Naive thymus-derived CD8-positive, alpha-beta T cell (primary cell): ENCODE results near the gene TAF3. TPM values are rescaled to one million over a fixed set of nuclear protein-coding genes. Genes with fewer than 3 reads are reported as not detected.

ENCODE experiments used
- ATAC-seq, 2 donors: fragments of 150-1000 bp; cut with Tn5 transposase in 1 of 2; sonication (Bioruptor Pico), chemical (Tn5 transposase) in 1 of 2; 1 replicate in 1 of 2; 2 replicates in 1 of 2; pipeline ENCODE4 v1.10.0; 2021; ENCODE audit warnings: mild to moderate bottlenecking in 2 of 2, moderate library complexity in 2 of 2
- POLR2A ChIA-PET: fragments of 350-600 bp; sonication (Branson Sonifier 250); formaldehyde crosslinking; loops from one replicate; lab custom pipeline; 2021; ENCODE audit warnings: antibody characterized with exemption; lab: Charles Lee
- DNase-seq, 10 donors: peaks; one replicate each; pipeline versions ENCODE4 v3.0.0 to v3.0.0-alpha.2; 2020 to 2022
- H3K27ac Mint-ChIP-seq, 10 donors: one replicate each; pipeline ENCODE4 v1.8.0; 2020 to 2022; ENCODE audit warnings: mild to moderate bottlenecking in 10 of 10, mixed read lengths in 10 of 10, moderate library complexity in 4 of 10, inconsistent platforms in 1 of 10
- H3K27me3 Mint-ChIP-seq, 5 donors: one replicate each; pipeline ENCODE4 v1.8.0; 2021 to 2022; ENCODE audit warnings: mixed read lengths in 5 of 5
- H3K36me3 Mint-ChIP-seq, 3 donors: one replicate each; pipeline ENCODE4 v1.8.0; 2020 to 2022; ENCODE audit warnings: mixed read lengths in 3 of 3, mild to moderate bottlenecking in 2 of 3, inconsistent platforms in 1 of 3
- H3K4me1 Mint-ChIP-seq, 4 donors: one replicate each; pipeline ENCODE4 v1.8.0; 2021 to 2022; ENCODE audit warnings: mixed read lengths in 4 of 4
- H3K4me3 Mint-ChIP-seq, 10 donors: one replicate each; pipeline ENCODE4 v1.8.0; 2020 to 2022; ENCODE audit warnings: mild to moderate bottlenecking in 10 of 10, mixed read lengths in 10 of 10, moderate library complexity in 6 of 10, inconsistent platforms in 1 of 10
- H3K9me3 Mint-ChIP-seq, 9 donors: one replicate each; pipeline ENCODE4 v1.8.0; 2020 to 2022; ENCODE audit warnings: mixed read lengths in 9 of 9, mild to moderate bottlenecking in 3 of 9, inconsistent platforms in 1 of 9, moderate library complexity in 1 of 9
- polyA plus RNA-seq, 3 donors: library from polyadenylated mRNA; unstranded; fragments of 300-500 nt; fragmentation: Illumina TruSeq; gene quantifications; one replicate each; pipeline ENCODE4 v1.2.3, GENCODE V29; 2021
- total RNA-seq, 8 experiments: library from RNA in 2 of 8; stranded (reverse) in 2 of 8; gene quantifications; one replicate each; pipeline ENCODE4 v1.2.3 and lab custom pipeline; 2021 to 2026

TAF3 gene
- total and polyA plus RNA-seq, 5 experiments from 2014 or later, result 6.8 to 24.6 (median 16.4) TPM

DNA sequence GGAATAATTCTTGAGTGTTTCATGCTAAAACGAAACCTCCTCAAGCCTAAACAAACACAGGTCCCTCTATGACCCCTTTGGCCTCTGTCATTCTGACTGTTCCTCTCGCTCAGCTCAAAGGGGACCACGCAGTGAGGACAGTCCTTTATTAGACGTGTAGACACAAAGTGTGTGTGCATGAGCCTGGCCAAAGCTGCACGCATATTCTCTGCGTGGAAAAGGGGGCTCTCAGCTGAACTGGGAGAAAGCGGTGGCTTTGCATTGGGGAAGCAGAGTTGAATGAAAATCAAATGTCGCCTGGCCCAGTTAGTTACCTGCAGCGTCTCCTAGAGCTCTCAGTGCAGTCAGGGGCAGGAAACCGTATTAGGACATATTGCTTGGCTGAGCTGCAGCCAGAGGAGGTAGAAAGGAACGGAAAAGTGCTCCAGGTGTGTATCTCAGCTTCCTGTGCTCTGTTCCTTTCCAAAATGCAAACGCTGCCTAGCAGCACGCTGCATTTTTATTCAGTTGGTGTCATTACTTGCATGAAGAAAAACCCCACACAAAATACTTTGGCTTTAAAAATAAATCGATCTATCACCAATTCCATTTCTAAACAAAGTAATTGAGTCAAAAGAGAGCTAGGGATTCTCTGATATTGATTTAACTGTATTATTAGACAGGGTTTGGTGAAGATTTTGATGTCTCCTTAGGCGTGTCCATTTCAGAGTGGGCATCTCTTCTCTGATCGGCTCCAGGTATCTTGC lies 241.1 kb downstream of the TAF3 start:
- peaks cover 0 to 3% (median 0%) of the 10 kb centered on the region in 5 donors for H3K27me3 Mint-ChIP-seq
- H3K9me3 Mint-ChIP-seq, result peaks cover 0 to 2% (median 0%) of the 10 kb centered on the region in 9 donors
- peaks cover 42 to 85% (median 75%) of the 10 kb centered on the region in 4 donors for H3K4me1 Mint-ChIP-seq
- peak overlapping the region; percentile 81 to 100 (median 92) for H3K4me3 Mint-ChIP-seq
- peak overlapping the region; percentile 93 to 99 (median 98) for H3K27ac Mint-ChIP-seq
- POLR2A ChIA-PET, result interaction anchor here (0.6 to 4.1 kb wide), 7 partner anchors 9 to 384 kb away, joined by 3 to 20 read pairs (median 4); partner anchors contain the start of genes ATP5F1C, KIN and TAF3
- DNase-seq (peak in 3 of 10 donors; percentile 20 to 40 (median 31)), ATAC-seq (no peak)
- H3K36me3 Mint-ChIP-seq, result peaks cover 0 to 40% (median 7%) of the 10 kb centered on the region in 3 donors

DNA sequence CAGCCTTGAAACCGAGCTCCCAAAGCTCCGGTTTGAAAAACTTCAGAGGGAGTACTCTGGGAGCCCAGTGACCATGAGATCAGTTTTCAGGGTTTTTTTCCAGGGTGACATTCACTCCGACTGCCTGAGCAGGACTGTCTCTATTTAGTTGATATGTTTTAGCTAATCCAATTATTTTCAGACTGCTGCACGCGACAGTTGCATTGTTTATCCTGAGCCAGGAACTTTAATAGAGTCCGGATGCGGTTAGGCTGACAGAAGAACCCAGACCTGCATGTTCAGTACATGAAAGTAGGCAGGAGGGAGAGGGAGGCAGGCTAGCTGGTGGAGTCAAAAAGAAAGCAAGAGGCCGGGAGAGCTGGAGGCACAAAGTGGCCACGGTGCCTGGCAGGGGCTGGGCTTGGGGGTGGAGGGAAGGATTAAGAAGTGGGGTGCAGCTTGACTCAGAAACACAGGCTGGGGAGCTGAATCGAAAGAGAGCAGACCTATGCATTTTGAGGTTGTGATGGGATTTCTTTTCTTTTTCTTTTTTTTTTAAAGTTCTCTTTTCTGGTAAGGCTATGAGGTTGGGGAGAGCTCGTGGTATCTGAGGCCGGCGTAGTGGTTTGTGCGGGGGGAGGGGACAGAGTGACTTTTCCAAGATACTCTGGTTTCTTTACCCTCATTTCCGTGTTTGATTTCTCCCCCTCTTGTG lies 241.9 kb downstream of the TAF3 start:
- Mint-ChIP-seq H3K9me3 (no peaks in the 10 kb centered on the region), H3K4me3 (peak overlapping the region; percentile 81 to 100 (median 92)), H3K36me3 (peaks cover 0 to 47% (median 12%) of the 10 kb centered on the region in 3 donors), H3K4me1 (peaks cover 43 to 86% (median 80%) of the 10 kb centered on the region in 4 donors), H3K27me3 (peaks cover 0 to 2% (median 0%) of the 10 kb centered on the region in 5 donors), H3K27ac (peak overlapping the region; percentile 93 to 99 (median 98))
- DNase-seq (peak in 7 of 10 donors; percentile 42 to 71 (median 54)), ATAC-seq (peak; percentile 33 to 46)
- POLR2A ChIA-PET, result interaction anchor here (0.7 to 4.1 kb wide), 9 partner anchors 10 to 383 kb away, joined by 3 to 20 read pairs (median 4); partner anchors contain the start of genes ATP5F1C, KIN and TAF3

DNA sequence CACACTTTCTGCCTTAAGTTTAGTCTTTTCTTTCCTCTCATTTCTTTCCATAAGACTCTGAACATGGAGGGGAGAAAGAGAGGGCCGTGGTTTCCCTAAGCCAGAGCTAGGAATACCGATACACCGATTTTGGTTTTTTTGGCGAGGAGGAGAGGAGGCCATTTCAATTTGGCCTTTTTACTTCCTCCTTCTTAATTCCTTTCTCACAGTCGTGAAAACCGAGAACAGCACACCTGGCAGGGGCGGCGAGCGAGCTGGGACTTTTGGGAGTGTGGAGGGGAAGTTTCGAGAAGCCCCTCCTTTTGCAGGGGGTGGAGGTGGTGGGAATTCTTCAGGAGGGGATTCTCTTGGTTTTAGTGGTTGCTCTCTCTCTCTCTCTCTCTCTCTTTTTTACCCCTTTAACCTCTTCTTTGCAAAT lies 242.4 kb downstream of the TAF3 start:
- peaks cover 43 to 89% (median 84%) of the 10 kb centered on the region in 4 donors for H3K4me1 Mint-ChIP-seq
- POLR2A ChIA-PET, result interaction anchor here (0.7 to 4.1 kb wide), 9 partner anchors 11 to 1035 kb away, joined by 3 to 20 read pairs (median 4); partner anchors contain the start of genes ATP5F1C, KIN and TAF3
- H3K4me3 Mint-ChIP-seq, result peak overlapping the region; percentile 81 to 100 (median 92)
- peak overlapping the region; percentile 93 to 99 (median 98) for H3K27ac Mint-ChIP-seq
- no peaks in the 10 kb centered on the region for H3K9me3 Mint-ChIP-seq
- H3K27me3 Mint-ChIP-seq, result peaks cover 0 to 2% (median 0%) of the 10 kb centered on the region in 5 donors
- ATAC-seq (no peak), DNase-seq (peak in 2 of 10 donors; percentile 21)
- H3K36me3 Mint-ChIP-seq, result peaks cover 0 to 52% (median 16%) of the 10 kb centered on the region in 3 donors

DNA sequence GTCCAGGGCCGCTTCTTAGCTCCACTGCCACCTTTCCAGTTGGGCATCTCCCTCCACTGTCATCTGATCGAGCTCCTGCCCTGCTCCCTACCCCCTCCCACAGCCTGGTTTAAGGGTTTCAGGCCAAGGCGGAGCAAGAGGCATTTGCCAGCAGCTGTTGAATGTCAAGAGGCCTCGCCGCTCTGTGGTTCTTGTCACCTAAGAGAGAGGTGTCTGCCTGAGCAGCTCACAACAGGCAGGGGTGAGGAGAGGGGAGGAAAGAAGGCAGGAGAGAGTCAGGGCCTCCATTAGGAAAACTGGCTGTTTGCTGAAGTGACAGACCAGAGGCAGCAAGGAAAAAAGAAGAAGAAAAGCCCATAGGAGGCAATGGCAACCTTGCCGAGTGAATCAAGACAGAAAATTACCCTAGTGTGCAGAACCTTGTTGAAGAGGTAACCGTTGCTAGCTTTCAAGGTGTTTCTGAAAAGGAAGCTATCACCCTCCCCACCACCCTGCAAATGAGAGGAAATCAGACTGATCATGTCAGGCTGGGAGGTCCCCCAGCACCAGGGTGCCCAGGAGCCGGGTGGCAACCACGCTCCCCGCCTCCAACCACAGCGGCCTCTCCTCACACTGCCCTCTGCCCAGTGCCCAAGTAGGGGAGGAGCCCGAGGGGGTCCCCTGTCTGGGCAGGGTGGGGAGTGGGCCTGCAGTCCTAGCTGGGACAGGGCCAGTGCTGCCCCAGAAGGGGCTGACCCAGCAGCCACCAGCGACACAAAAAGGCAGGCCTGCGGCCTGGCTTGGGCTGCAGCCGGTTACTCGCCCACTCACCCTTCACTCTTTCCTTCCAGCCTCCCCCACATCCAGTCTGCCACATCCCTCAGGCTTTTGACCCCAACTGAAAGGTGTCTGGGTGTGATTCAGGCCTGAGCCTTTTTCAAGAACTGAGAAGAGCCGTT lies 243.2 kb downstream of the TAF3 start:
- H3K4me3 Mint-ChIP-seq, result peak overlapping the region; percentile 81 to 100 (median 92)
- H3K27ac Mint-ChIP-seq, result peak overlapping the region; percentile 93 to 99 (median 98)
- H3K9me3 Mint-ChIP-seq, result no peaks in the 10 kb centered on the region
- peaks cover 0 to 60% (median 23%) of the 10 kb centered on the region in 3 donors for H3K36me3 Mint-ChIP-seq
- peaks cover 45 to 95% (median 89%) of the 10 kb centered on the region in 4 donors for H3K4me1 Mint-ChIP-seq
- H3K27me3 Mint-ChIP-seq, result peaks cover 0 to under 1% (median 0%) of the 10 kb centered on the region in 5 donors
- DNase-seq, result peak in 6 of 10 donors; percentile 50 to 75 (median 68)
- peak; percentile 65 to 73 for ATAC-seq
- POLR2A ChIA-PET, result interaction anchor here (0.6 to 4.1 kb wide), 11 partner anchors 10 to 1035 kb away, joined by 3 to 20 read pairs (median 3); partner anchors contain the start of genes ATP5F1C and KIN

DNA sequence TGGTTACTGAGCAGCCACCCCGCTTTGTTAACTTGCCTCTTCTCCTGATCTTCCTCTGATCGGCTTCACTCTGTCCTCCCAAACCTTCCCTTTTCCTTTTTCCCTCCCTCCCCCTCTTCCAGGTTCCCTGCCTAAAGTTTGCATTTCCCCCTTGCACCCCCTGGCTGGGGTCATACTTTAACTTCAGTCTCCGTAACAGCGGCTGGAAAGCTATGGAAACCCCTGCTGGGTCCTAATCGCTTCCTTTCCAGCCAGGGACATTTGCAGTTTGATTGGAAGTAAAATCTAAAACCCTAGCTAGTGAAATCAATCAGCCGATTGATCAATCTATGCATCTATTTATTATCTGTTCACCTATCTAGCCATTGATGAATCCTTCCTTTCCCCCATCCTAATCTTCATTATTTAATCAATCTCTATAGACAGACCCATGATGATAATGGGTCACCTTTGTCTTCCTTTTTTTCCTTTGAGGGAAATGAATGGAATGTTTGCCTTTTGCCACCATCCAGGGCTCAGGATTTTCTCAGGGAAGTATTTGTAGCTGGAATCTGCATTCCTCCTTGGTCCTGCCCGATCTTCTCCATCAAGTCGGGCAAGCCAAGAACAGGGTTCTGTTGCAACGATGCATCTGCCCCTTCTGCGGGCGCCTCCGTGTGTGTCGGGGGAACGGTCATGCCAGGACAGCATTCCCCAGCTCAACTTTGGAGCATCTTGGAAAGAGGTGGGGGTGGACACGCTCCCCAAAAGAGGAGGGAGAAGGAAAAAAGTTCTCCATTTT lies 245.0 kb downstream of the TAF3 start:
- POLR2A ChIA-PET, result interaction anchor here (0.6 to 0.7 kb wide), 2 partner anchors 9 to 17 kb away, joined by 3 read pairs; no protein-coding TSS in a partner anchor
- H3K9me3 Mint-ChIP-seq, result no peaks in the 10 kb centered on the region
- peak overlapping the region in 8 of 10 donors; percentile 28 to 98 (median 66) for H3K4me3 Mint-ChIP-seq
- peak overlapping the region; percentile 41 to 99 (median 95) for H3K27ac Mint-ChIP-seq
- no peak for ATAC-seq
- H3K36me3 Mint-ChIP-seq, result peaks cover 5 to 71% (median 37%) of the 10 kb centered on the region in 3 donors
- H3K27me3 Mint-ChIP-seq, result no peaks in the 10 kb centered on the region
- DNase-seq, result no peak
- peaks cover 37 to 92% (median 83%) of the 10 kb centered on the region in 4 donors for H3K4me1 Mint-ChIP-seq

DNA sequence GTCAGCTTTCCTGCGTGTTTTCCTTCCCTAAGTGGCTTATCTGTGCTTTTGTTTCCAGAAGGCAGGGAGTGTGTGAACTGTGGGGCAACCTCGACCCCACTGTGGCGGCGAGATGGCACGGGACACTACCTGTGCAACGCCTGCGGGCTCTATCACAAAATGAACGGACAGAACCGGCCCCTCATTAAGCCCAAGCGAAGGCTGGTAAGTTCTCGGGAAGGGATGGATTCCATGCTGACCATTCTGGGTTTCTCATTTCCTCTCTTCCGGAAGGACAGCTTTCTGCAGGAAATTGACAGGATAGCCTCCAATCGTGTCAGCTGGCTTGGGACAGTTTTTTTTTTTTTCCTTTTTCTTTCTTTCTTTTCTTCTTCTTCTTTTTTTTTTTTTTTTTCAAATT lies 245.6 kb downstream of the TAF3 start:
- Mint-ChIP-seq H3K9me3 (no peaks in the 10 kb centered on the region), H3K27ac (peak overlapping the region in 7 of 10 donors; percentile 47 to 99 (median 63)), H3K4me3 (peak overlapping the region in 3 of 10 donors; percentile 30 to 67 (median 47)), H3K36me3 (peaks cover 5 to 71% (median 38%) of the 10 kb centered on the region in 3 donors), H3K4me1 (peaks cover 35 to 91% (median 81%) of the 10 kb centered on the region in 4 donors), H3K27me3 (no peaks in the 10 kb centered on the region)
- ATAC-seq (no peak), DNase-seq (no peak)
- POLR2A ChIA-PET, result interaction anchor here (0.6 kb wide), 1 partner anchor 16 kb away, joined by 3 read pairs; no protein-coding TSS in a partner anchor

DNA sequence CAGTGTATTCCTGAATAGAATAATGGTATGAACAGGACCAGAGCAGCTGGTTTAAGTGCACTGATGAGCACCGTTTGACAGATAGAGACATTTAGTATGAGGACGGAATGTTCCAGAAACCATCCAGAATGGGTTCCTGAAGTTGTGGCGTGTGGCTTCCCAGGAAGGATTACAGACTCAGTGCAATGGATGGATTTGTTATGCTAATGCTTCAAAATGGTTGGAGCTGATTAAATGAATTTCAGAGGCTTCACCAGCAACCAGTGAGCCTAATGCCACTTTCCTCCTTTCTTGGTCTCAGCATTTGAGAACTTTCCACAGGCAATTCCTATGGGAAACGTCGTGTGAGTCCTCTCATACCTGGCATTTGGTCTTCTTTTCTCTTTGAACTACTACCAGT lies 246.1 kb downstream of the TAF3 start:
- POLR2A ChIA-PET, result interaction anchor here (0.9 kb wide), 1 partner anchor 8 kb away, joined by 4 read pairs; no protein-coding TSS in a partner anchor
- H3K36me3 Mint-ChIP-seq, result peaks cover 9 to 72% (median 37%) of the 10 kb centered on the region in 3 donors
- no peak for ATAC-seq
- H3K27ac Mint-ChIP-seq, result peak overlapping the region in 7 of 10 donors; percentile 20 to 99 (median 63)
- H3K9me3 Mint-ChIP-seq, result no peaks in the 10 kb centered on the region
- no peak for DNase-seq
- H3K27me3 Mint-ChIP-seq, result no peaks in the 10 kb centered on the region
- H3K4me3 Mint-ChIP-seq, result peak overlapping the region in 4 of 10 donors; percentile 14 to 67 (median 38)
- H3K4me1 Mint-ChIP-seq, result peaks cover 33 to 91% (median 81%) of the 10 kb centered on the region in 4 donors

GRCh38 chr10:8065651-8066050 lies 247.3 kb downstream of the TAF3 start:
- no peak for ATAC-seq
- H3K9me3 Mint-ChIP-seq, result no peaks in the 10 kb centered on the region
- H3K36me3 Mint-ChIP-seq, result peaks cover 10 to 84% (median 43%) of the 10 kb centered on the region in 3 donors
- peaks cover 27 to 84% (median 76%) of the 10 kb centered on the region in 4 donors for H3K4me1 Mint-ChIP-seq
- POLR2A ChIA-PET, result interaction anchor here (0.7 kb wide), 1 partner anchor 278 kb away, joined by 3 read pairs; the partner anchor contains the start of genes ATP5F1C and KIN
- no peak for DNase-seq
- H3K4me3 Mint-ChIP-seq, result peak overlapping the region in 3 of 10 donors; percentile 7 to 55 (median 19)
- H3K27ac Mint-ChIP-seq, result peak overlapping the region in 4 of 10 donors; percentile 37 to 80 (median 72)
- no peaks in the 10 kb centered on the region for H3K27me3 Mint-ChIP-seq

DNA sequence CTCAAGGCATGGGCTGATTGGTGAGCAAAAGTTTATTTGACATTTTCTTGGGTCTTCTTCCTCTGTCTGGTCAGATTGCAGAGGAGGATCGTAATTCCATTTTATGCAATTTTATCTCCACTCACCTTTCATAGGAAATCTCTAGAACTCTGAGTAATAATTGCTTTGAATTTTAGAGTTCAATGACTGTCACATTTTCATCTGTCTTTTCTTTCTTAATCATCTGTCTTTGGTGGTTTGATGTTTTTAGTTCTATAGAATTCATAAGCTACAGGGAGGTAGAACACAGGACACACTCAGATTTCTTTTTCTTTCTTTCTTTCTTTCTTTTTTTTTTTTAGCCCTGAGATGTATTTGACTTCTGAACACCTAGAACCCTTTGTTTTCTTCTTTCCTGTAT lies 247.8 kb downstream of the TAF3 start:
- POLR2A ChIA-PET, result interaction anchor here (0.7 kb wide), 2 partner anchors 12 to 278 kb away, joined by 3 to 4 read pairs; partner anchors contain the start of genes ATP5F1C, GATA3 and KIN
- ATAC-seq, result no peak
- peaks cover 10 to 89% (median 47%) of the 10 kb centered on the region in 3 donors for H3K36me3 Mint-ChIP-seq
- H3K4me3 Mint-ChIP-seq, result peak overlapping the region in 5 of 10 donors; percentile 8 to 55 (median 23)
- peak overlapping the region in 6 of 10 donors; percentile 23 to 80 (median 46) for H3K27ac Mint-ChIP-seq
- no peaks in the 10 kb centered on the region for H3K9me3 Mint-ChIP-seq
- DNase-seq, result no peak
- H3K27me3 Mint-ChIP-seq, result no peaks in the 10 kb centered on the region
- H3K4me1 Mint-ChIP-seq, result peaks cover 24 to 83% (median 75%) of the 10 kb centered on the region in 4 donors
